ENCODE data around the gene FAM20A.
A peak's percentile ranks its signal among the peaks of the same experiment; 100 is the strongest.

GRCh38 chr17:68512247-68512959 is 88.8 kb downstream of the FAM20A start, which contains the start of gene PRKAR1A:
- TF ChIP-seq CTCF (tag by site-specific recombination; IDR thresholded peaks at IDR 0.05) = peak; percentile 69; the same call in 1 of the 2 replicates
- no peak for TF ChIP-seq ZNF830 (tag by site-specific recombination; IDR thresholded peaks at IDR 0.05; ENCODE audit: low read depth)
- TF ChIP-seq, protein P1, sequence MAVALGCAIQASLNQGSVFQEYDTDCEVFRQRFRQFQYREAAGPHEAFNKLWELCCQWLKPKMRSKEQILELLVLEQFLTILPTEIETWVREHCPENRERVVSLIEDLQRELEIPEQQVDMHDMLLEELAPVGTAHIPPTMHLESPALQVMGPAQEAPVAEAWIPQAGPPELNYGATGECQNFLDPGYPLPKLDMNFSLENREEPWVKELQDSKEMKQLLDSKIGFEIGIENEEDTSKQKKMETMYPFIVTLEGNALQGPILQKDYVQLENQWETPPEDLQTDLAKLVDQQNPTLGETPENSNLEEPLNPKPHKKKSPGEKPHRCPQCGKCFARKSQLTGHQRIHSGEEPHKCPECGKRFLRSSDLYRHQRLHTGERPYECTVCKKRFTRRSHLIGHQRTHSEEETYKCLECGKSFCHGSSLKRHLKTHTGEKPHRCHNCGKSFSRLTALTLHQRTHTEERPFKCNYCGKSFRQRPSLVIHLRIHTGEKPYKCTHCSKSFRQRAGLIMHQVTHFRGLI (tag by site-specific recombination; IDR thresholded peaks at IDR 0.05) = no peak; the same call in 1 of the 2 replicates
- TF ChIP-seq SP3 (tag by site-specific recombination; IDR thresholded peaks at IDR 0.05) = peak; percentile 79
- TF ChIP-seq ZNF133 (tag by site-specific recombination; IDR thresholded peaks at IDR 0.05) = no peak
- TF ChIP-seq ZNF416 (tag by site-specific recombination; IDR thresholded peaks at IDR 0.05) = no peak
- no peak for TF ChIP-seq ZNF274 (IDR thresholded peaks at IDR 0.05; ENCODE audit: low read length)
- TF ChIP-seq ZNF274 (tag by site-specific recombination; IDR thresholded peaks at IDR 0.05; ENCODE audit: borderline replicate concordance) = no peak
- no peak for TF ChIP-seq ZNF138 (tag by site-specific recombination; IDR thresholded peaks at IDR 0.05; ENCODE audit: borderline replicate concordance)
- no peak; the same call in none of the 2 replicates for TF ChIP-seq ATF2 (tag by site-specific recombination; IDR thresholded peaks at IDR 0.05; ENCODE audit: low read depth)

Measured in HEK293 (cell line).